SKM-1 (cell line): ENCODE data around the gene GTF2H4.
"Not testable (repeated sequence)": the region's sequence is repeated elsewhere in the genome, so short reads cannot be mapped to it uniquely, and the experiment has no call there.

ENCODE experiments used
- DNase-seq: peaks from one replicate; lab custom pipeline; 2025; ENCODE audit not compliant: unreplicated experiment; lab: John Stamatoyannopoulos, UW

The GTF2H4 gene

GRCh38 chr6:30907758-30908591, at the start of gene GTF2H4:
Gene GTF2H4, plus strand, starts transcription at chr6:30908207.
- peak; percentile 99 for DNase-seq

- not testable (repeated sequence) for DNase-seq
Measured at GRCh38 chr6:30859726-30860125, 48.3 kb upstream of the GTF2H4 start.

- no peak for DNase-seq
Measured at GRCh38 chr6:30861257-30862048, 46.6 kb upstream of the GTF2H4 start.

- no peak for DNase-seq
Measured at GRCh38 chr6:30862156-30862875, 45.7 kb upstream of the GTF2H4 start.

GRCh38 chr6:30864325-30864724, 43.7 kb upstream of the GTF2H4 start:
- no peak for DNase-seq

- not testable (repeated sequence) for DNase-seq
Measured at GRCh38 chr6:30869241-30869749, 38.7 kb upstream of the GTF2H4 start.

- no peak for DNase-seq
Measured at GRCh38 chr6:30870546-30870945, 37.5 kb upstream of the GTF2H4 start.

- DNase-seq: no peak
Measured at GRCh38 chr6:30871592-30872183, 36.3 kb upstream of the GTF2H4 start.

- no peak for DNase-seq
Measured at GRCh38 chr6:30873137-30873640, 34.8 kb upstream of the GTF2H4 start.

GRCh38 chr6:30873795-30874194, 34.2 kb upstream of the GTF2H4 start:
- DNase-seq: not testable (repeated sequence)

- no peak for DNase-seq
Measured at GRCh38 chr6:30875244-30876038, 32.6 kb upstream of the GTF2H4 start.

GRCh38 chr6:30876039-30876730, 31.8 kb upstream of the GTF2H4 start:
- DNase-seq: no peak

GRCh38 chr6:30877419-30878262, 30.4 kb upstream of the GTF2H4 start:
- peak; percentile 45 for DNase-seq

- DNase-seq: no peak
Measured at GRCh38 chr6:30879684-30880427, 28.2 kb upstream of the GTF2H4 start.

- DNase-seq: no peak
Measured at GRCh38 chr6:30880698-30881252, 27.2 kb upstream of the GTF2H4 start.

GRCh38 chr6:30881392-30882203, 26.4 kb upstream of the GTF2H4 start:
- no peak for DNase-seq
